HCT116 (cell line): ENCODE data around the gene RXFP1. TPM values are rescaled to one million over a fixed set of nuclear protein-coding genes. Genes with fewer than 3 reads are reported as not detected.

Source experiments
- ATAC-seq: fragments of 200-7000 bp; cut with Tn5 transposase; 2 replicates; pipeline ENCODE4 v1.9.1; 2020; ENCODE audit warnings: mild to moderate bottlenecking, moderate library complexity
- BruUV-seq: library from RNA; stranded (reverse); fragments of 400-500 nt; replicated peaks from 2 replicates; lab custom pipeline; 2021; lab: Mats Ljungman, UMichigan
- CTCF ChIA-PET: fragments of 300-600 bp; sonication (Branson Sonifier 250); formaldehyde crosslinking; loops from one replicate; lab custom pipeline; 2021; ENCODE audit warnings: antibody characterized with exemption; lab: Charles Lee
- POLR2A ChIA-PET: fragments of 300-600, 350-600 bp; sonication (Branson Sonifier 250); formaldehyde crosslinking; loops from one replicate; lab custom pipeline; 2021; ENCODE audit warnings: antibody characterized with exemption; lab: Charles Lee
- RAD21 ChIA-PET, 2 experiments: fragments of 300-600 bp; sonication (Branson Sonifier 250); formaldehyde crosslinking; loops; one replicate each; lab custom pipeline; 2023; ENCODE audit warnings: low total read pairs in 2 of 2; ENCODE audit not compliant: uncharacterized antibody in 2 of 2, unreplicated experiment in 2 of 2, low non-redundant PET in 1 of 2; lab: Charles Lee
- DNase-seq: peaks from one replicate; pipeline ENCODE4 v3.0.0-alpha.2; 2010; ENCODE audit warnings: low read depth, low spot score
- H2AFZ ChIP-seq: fragments of 200-600 bp; shearing (Covaris generic), sonication (generic); 2 replicates; pipeline ENCODE4 v1.6.1; 2017; ENCODE audit warnings: low read depth, mixed run types, mixed read lengths, antibody characterized with exemption, low read length; ENCODE audit not compliant: poor library complexity, severe bottlenecking
- H3K27ac ChIP-seq: 2 replicates; pipeline ENCODE4 v1.5.1; 2012; ENCODE audit warnings: low read depth, low read length
- H3K27me3 ChIP-seq: fragments of 200-600 bp; sonication (generic); 2 replicates; pipeline ENCODE4 v1.6.1; 2016; ENCODE audit warnings: mixed run types, low read length, mixed read lengths; ENCODE audit not compliant: insufficient read depth
- H3K36me3 ChIP-seq, 2 experiments: fragments of 200-500 bp in 1 of 2; fragments of 200-600 bp in 1 of 2; sonication (Bioruptor generic) in 1 of 2; sonication (generic) in 1 of 2; 2 replicates each; pipeline versions ENCODE4 v1.5.1 to v1.6.1; 2014 to 2016; ENCODE audit warnings: low read length in 2 of 2, inconsistent platforms in 1 of 2, mixed read lengths in 1 of 2, mixed run types in 1 of 2; ENCODE audit not compliant: insufficient read depth in 2 of 2, control insufficient read depth in 1 of 2
- H3K4me1 ChIP-seq, 2 experiments: fragments of 200-600 bp in 1 of 2; sonication (generic) in 1 of 2; 2 replicates each; pipeline versions ENCODE4 v1.5.1 to v1.6.1; 2012 to 2017; ENCODE audit warnings: low read length in 2 of 2, inconsistent platforms in 1 of 2, mild to moderate bottlenecking in 1 of 2, mixed read lengths in 1 of 2, mixed run types in 1 of 2, moderate library complexity in 1 of 2; ENCODE audit not compliant: insufficient read depth in 2 of 2, control insufficient read depth in 1 of 2
- H3K4me2 ChIP-seq: fragments of 200-600 bp; sonication (generic); 2 replicates; pipeline ENCODE4 v1.6.1; 2017; ENCODE audit warnings: mixed run types, low read length, mixed read lengths
- H3K4me3 ChIP-seq, 2 experiments: fragments of 200-600 bp in 1 of 2; sonication (generic) in 1 of 2; replicated peaks in 1 of 2; 2 replicates each; pipeline ENCODE4 v1.5.1; 2011 to 2016; ENCODE audit warnings: low read length in 2 of 2, control low read depth in 1 of 2, low read depth in 1 of 2, mild to moderate bottlenecking in 1 of 2, mixed read lengths in 1 of 2, mixed run types in 1 of 2
- H3K79me2 ChIP-seq: fragments of 200-600 bp; sonication (generic); 2 replicates; pipeline ENCODE4 v1.6.1; 2017; ENCODE audit warnings: mild to moderate bottlenecking, mixed run types, low read length, moderate library complexity, mixed read lengths; ENCODE audit not compliant: insufficient read depth
- H3K9ac ChIP-seq: fragments of 200-600 bp; sonication (generic); 2 replicates; pipeline ENCODE4 v1.6.1; 2016; ENCODE audit warnings: low read length, mixed read lengths
- H3K9me2 ChIP-seq: fragments of 200-600 bp; sonication (generic), shearing (Covaris generic); 2 replicates; pipeline ENCODE4 v1.6.1; 2017; ENCODE audit warnings: mixed run types, mild to moderate bottlenecking, moderate library complexity; ENCODE audit not compliant: insufficient read depth
- H3K9me3 ChIP-seq, 2 experiments: fragments of 200-500 bp in 1 of 2; fragments of 200-600 bp in 1 of 2; sonication (Bioruptor generic) in 1 of 2; sonication (generic) in 1 of 2; 2 replicates each; pipeline ENCODE4 v1.6.1; 2014 to 2017; ENCODE audit warnings: low read length in 2 of 2, mixed read lengths in 2 of 2, inconsistent platforms in 1 of 2, low read depth in 1 of 2, mild to moderate bottlenecking in 1 of 2, mixed run types in 1 of 2, moderate library complexity in 1 of 2; ENCODE audit not compliant: control insufficient read depth in 1 of 2, insufficient read depth in 1 of 2
- H4K20me1 ChIP-seq: fragments of 200-600 bp; sonication (generic), shearing (Covaris generic); 2 replicates; pipeline ENCODE4 v1.6.1; 2017; ENCODE audit warnings: mixed run types, mild to moderate bottlenecking, moderate library complexity; ENCODE audit not compliant: insufficient read depth
- ATF3 ChIP-seq: IDR thresholded peaks from 2 replicates; pipeline ENCODE4 v1.6.1; 2012
- CBX3 ChIP-seq: IDR thresholded peaks from 2 replicates; pipeline ENCODE4 v1.6.1; 2012; ENCODE audit warnings: low read depth
- CEBPB ChIP-seq: IDR thresholded peaks from 2 replicates; pipeline ENCODE4 v1.6.1; 2012; ENCODE audit warnings: low read depth
- CTCF ChIP-seq, 3 experiments: fragments of 200-600 bp in 1 of 3; sonication (generic) in 1 of 3; IDR thresholded peaks in 2 of 3; conservative IDR thresholded peaks in 1 of 3; 2 replicates each; pipeline ENCODE4 v1.5.1; 2012 to 2017; ENCODE audit warnings: low read depth in 2 of 3, low read length in 2 of 3, antibody characterized with exemption in 1 of 3, borderline replicate concordance in 1 of 3, control low read depth in 1 of 3, mild to moderate bottlenecking in 1 of 3, mixed read lengths in 1 of 3, mixed run types in 1 of 3, moderate library complexity in 1 of 3; ENCODE audit not compliant: insufficient read depth in 1 of 3
- EGR1 ChIP-seq: IDR thresholded peaks from 2 replicates; pipeline ENCODE4 v1.6.1; 2012; ENCODE audit warnings: low read depth
- ELF1 ChIP-seq: IDR thresholded peaks from 2 replicates; pipeline ENCODE4 v1.6.1; 2012; ENCODE audit warnings: low read depth, borderline replicate concordance
- EZH2 ChIP-seq: fragments of 200-600 bp; sonication (generic); IDR thresholded peaks from 2 replicates; pipeline ENCODE4 v1.6.1; 2017; ENCODE audit warnings: antibody characterized with exemption, mixed run types
- EZH2phosphoT487 ChIP-seq: fragments of 200-600 bp; IDR thresholded peaks from 2 replicates; pipeline ENCODE4 v1.6.1; 2018; ENCODE audit warnings: antibody characterized with exemption, borderline replicate concordance
- FOSL1 ChIP-seq: IDR thresholded peaks from 2 replicates; pipeline ENCODE4 v1.6.1; 2012; ENCODE audit warnings: low read depth
- JUND ChIP-seq: IDR thresholded peaks from 2 replicates; pipeline ENCODE4 v1.6.1; 2012
- POLR2A ChIP-seq: IDR thresholded peaks from 2 replicates; pipeline ENCODE4 v1.7.0; 2011; ENCODE audit warnings: borderline replicate concordance; ENCODE audit not compliant: insufficient read depth, insufficient read length; ENCODE audit errors: extremely low read depth
- RAD21 ChIP-seq: IDR thresholded peaks from 2 replicates; pipeline ENCODE4 v1.6.1; 2012; ENCODE audit warnings: low read depth, mild to moderate bottlenecking
- REST ChIP-seq: IDR thresholded peaks from 2 replicates; pipeline ENCODE4 v1.6.1; 2012; ENCODE audit warnings: low read depth
- SIN3A ChIP-seq: IDR thresholded peaks from 2 replicates; pipeline ENCODE4 v1.6.1; 2012; ENCODE audit warnings: low read depth
- SRF ChIP-seq: IDR thresholded peaks from 2 replicates; pipeline ENCODE4 v1.6.1; 2012; ENCODE audit warnings: low read depth
- TCF7L2 ChIP-seq: IDR thresholded peaks from 2 replicates; pipeline ENCODE4 v1.7.0; 2011; ENCODE audit warnings: borderline replicate concordance, inconsistent platforms; ENCODE audit not compliant: insufficient read depth, insufficient read length; ENCODE audit errors: extremely low read depth
- YY1 ChIP-seq: IDR thresholded peaks from 2 replicates; pipeline ENCODE4 v1.6.1; 2011; ENCODE audit warnings: low read length, low read depth, moderate library complexity, mild to moderate bottlenecking; ENCODE audit not compliant: insufficient replicate concordance; ENCODE audit errors: extremely low read depth
- ZFX ChIP-seq: fragments of 450-650 bp; IDR thresholded peaks from 2 replicates; pipeline ENCODE4 v1.6.1; 2017
- intact Hi-C: fragments of 100-400 bp; cut with micrococcal nuclease; formaldehyde crosslinking; loops from 2 replicates; pipeline ENCODE4 v1.10.0; 2022
- total RNA-seq: library from RNA; stranded (reverse); gene quantifications from one replicate; pipeline ENCODE4 v1.2.1, GENCODE V29; 2021; ENCODE audit not compliant: unreplicated experiment

Gene RXFP1
- total RNA-seq, 1 experiment from 2014 or later: not detected

GRCh38 chr4:158566860-158567259, 45.2 kb downstream of the RXFP1 start:
- Histone ChIP-seq H3K4me3 (no peak overlapping the region), H3K4me2 (no peak overlapping the region), H3K4me1 (no peaks in the 10 kb centered on the region), H3K9ac (no peak overlapping the region), H3K27ac (no peak overlapping the region), H3K27me3 (no peaks in the 10 kb centered on the region), H3K36me3 (no peaks in the 10 kb centered on the region), H3K9me2 (no peaks in the 10 kb centered on the region), H2AFZ (no peak overlapping the region), H4K20me1 (no peaks in the 10 kb centered on the region), H3K79me2 (no peaks in the 10 kb centered on the region), H3K9me3 (no peaks in the 10 kb centered on the region)
- DNase-seq: no peak
- CTCF ChIA-PET: no interaction called here
- ATAC-seq: no peak
- BruUV-seq: no TSS peak
- intact Hi-C loops: no loop called here
- RAD21 ChIA-PET: no interaction called here
- POLR2A ChIA-PET: no interaction called here
- no peak for TF ChIP-seq EGR1
- no peak for TF ChIP-seq CTCF (IDR thresholded peaks at IDR 0.05 in 2 of 3, conservative IDR thresholded peaks at IDR 0.05 in 1 of 3; ENCODE audit: borderline replicate concordance in 1 of 3, insufficient read depth in 1 of 3, low read depth in 2 of 3, low read length in 2 of 3)
- TF ChIP-seq REST: no peak
- no peak for TF ChIP-seq ZFX
- no peak for TF ChIP-seq YY1
- TF ChIP-seq TCF7L2: no peak
- no peak for TF ChIP-seq EZH2phosphoT487
- TF ChIP-seq SIN3A: no peak
- TF ChIP-seq CEBPB: no peak
- TF ChIP-seq SRF: no peak
- no peak for TF ChIP-seq POLR2A
- TF ChIP-seq FOSL1: no peak
- no peak for TF ChIP-seq JUND
- no peak for TF ChIP-seq CBX3
- no peak for TF ChIP-seq ELF1
- no peak for TF ChIP-seq RAD21
- TF ChIP-seq ATF3: no peak
- TF ChIP-seq EZH2: no peak
